ENCODE data around the gene CHST11.
A peak's percentile ranks its signal among the peaks of the same experiment; 100 is the strongest.

The CHST11 gene

DNA sequence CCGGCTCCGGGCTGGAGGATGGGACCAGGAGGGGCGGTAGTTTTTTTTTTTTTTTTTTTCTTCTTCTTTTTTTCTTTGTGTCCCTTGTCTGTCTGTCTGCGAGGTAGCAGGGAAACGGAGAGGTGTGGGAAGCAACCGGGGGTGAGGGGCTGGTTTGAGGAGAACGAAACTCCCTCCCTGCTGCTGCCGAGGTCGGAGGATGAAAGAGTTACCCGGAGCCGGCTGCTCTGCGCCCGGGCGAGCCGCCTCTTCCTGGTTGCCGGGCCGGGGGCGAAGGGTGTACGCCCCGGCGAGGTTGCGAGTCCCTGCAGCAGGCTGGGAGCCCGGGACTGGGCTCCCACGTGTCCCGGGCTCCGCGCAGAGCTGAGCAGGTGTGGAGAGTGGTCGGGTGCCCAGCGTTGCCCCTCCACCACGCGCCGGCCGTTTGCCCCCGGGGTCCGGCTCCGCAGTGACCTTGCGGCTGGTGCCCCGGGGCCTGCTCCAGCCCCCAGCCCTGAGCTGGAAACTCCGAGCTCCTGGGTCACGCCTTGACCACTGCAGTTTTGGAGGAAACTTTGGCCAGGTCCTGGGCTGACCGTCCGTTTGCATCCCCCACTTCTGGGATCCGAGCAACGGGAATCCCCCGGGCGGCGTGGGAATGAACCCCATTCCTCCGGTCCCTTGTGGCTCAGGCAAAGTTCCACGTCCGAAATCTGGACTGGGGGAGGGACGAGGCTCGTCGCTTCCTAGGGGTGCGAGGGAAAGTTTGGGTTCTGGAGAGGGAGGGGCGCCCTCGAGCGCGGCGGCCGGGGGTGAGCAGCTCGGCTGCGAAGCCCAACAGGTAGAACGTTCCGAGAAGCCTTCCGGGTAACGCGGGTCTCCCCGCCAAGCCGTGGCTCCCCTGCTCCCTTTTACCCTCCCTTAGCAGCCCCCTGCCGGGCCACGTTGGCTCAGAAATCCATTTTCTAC lies 1.3 kb downstream of the CHST11 start (continued):
- TF ChIP-seq KLF9 (tag by site-specific recombination; IDR thresholded peaks at IDR 0.05; ENCODE audit: low read depth) (peak; percentile 23; the same call in 1 of the 2 replicates), ZNF76 (tag by site-specific recombination; IDR thresholded peaks at IDR 0.05; ENCODE audit: borderline replicate concordance, low read depth) (0 out of 2 replicates have a peak, but pooled peaks have one; percentile 20), ZNF146 (tag by site-specific recombination; IDR thresholded peaks at IDR 0.05) (no peak), ZSCAN30 (tag by site-specific recombination; IDR thresholded peaks at IDR 0.05) (peak; percentile 38; the same call in 1 of the 2 replicates), YY2 (tag by site-specific recombination; IDR thresholded peaks at IDR 0.05) (no peak), ZBTB48 (tag by site-specific recombination; IDR thresholded peaks at IDR 0.05) (peak; percentile 95), ZNF341 (tag by site-specific recombination; IDR thresholded peaks at IDR 0.05; ENCODE audit: low read depth) (no peak), TCF7L2 (IDR thresholded peaks at IDR 0.05; ENCODE audit: borderline replicate concordance, low read depth, low read length) (0 out of 2 replicates have a peak, but pooled peaks have one; percentile 52), ZNF324 (tag by site-specific recombination; IDR thresholded peaks at IDR 0.05) (no peak), KLF8 (tag by site-specific recombination; IDR thresholded peaks at IDR 0.05) (no peak), KLF1 (tag by site-specific recombination; IDR thresholded peaks at IDR 0.05) (no peak), GLIS1 (tag by site-specific recombination; IDR thresholded peaks at IDR 0.05) (peak; percentile 47; the same call in 1 of the 2 replicates)
- TF ChIP-seq, protein P1, sequence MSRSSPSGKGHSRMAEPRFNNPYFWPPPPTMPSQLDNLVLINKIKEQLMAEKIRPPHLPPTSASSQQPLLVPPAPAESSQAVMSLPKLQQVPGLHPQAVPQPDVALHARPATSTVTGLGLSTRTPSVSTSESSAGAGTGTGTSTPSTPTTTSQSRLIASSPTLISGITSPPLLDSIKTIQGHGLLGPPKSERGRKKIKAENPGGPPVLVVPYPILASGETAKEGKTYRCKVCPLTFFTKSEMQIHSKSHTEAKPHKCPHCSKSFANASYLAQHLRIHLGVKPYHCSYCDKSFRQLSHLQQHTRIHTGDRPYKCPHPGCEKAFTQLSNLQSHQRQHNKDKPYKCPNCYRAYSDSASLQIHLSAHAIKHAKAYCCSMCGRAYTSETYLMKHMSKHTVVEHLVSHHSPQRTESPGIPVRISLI (tag by site-specific recombination; IDR thresholded peaks at IDR 0.05): peak; percentile 96
- TF ChIP-seq, protein P2, sequence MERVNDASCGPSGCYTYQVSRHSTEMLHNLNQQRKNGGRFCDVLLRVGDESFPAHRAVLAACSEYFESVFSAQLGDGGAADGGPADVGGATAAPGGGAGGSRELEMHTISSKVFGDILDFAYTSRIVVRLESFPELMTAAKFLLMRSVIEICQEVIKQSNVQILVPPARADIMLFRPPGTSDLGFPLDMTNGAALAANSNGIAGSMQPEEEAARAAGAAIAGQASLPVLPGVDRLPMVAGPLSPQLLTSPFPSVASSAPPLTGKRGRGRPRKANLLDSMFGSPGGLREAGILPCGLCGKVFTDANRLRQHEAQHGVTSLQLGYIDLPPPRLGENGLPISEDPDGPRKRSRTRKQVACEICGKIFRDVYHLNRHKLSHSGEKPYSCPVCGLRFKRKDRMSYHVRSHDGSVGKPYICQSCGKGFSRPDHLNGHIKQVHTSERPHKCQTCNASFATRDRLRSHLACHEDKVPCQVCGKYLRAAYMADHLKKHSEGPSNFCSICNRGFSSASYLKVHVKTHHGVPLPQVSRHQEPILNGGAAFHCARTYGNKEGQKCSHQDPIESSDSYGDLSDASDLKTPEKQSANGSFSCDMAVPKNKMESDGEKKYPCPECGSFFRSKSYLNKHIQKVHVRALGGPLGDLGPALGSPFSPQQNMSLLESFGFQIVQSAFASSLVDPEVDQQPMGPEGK (tag by site-specific recombination; IDR thresholded peaks at IDR 0.05): peak; percentile 27; the same call in 1 of the 2 replicates
- TF ChIP-seq, protein P3, sequence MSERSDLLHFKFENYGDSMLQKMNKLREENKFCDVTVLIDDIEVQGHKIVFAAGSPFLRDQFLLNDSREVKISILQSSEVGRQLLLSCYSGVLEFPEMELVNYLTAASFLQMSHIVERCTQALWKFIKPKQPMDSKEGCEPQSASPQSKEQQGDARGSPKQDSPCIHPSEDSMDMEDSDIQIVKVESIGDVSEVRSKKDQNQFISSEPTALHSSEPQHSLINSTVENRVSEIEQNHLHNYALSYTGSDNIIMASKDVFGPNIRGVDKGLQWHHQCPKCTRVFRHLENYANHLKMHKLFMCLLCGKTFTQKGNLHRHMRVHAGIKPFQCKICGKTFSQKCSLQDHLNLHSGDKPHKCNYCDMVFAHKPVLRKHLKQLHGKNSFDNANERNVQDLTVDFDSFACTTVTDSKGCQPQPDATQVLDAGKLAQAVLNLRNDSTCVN (tag by site-specific recombination; optimal IDR thresholded peaks at IDR 0.05): peak; percentile 39

DNA sequence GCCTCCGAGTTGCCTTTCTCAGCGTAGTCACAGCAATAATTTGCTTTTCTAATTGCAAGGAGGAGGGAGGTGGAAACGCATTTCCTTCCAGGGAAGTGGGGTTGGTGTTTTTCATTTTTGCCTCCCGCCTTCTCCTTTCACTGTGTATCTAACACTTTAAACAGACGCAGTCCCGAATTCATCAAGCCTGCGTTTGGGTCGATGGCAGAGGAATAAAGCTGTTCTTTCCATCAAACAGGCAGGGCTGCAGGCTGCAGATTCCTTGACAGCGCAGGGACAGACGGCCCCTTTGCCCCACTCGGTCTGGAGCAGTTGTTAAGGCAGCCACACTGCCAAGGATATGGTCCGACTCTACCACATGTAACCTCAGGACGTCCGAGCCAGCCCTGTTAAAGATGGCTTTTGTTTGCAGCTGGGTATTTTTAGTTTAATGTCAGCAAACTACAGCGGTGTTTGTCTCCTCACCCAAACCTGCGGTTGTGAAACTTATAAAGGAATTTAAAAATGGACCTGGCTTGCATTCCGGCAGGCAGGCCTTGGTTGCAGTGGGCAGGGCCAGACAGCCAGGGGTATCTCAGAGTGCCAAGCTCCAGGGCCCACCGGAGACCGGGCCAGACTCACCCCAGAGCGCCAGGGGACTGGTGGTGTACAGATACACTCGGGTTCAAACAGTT lies 2.1 kb downstream of the CHST11 start:
- no peaks in the 10 kb centered on the region for H3K36me3 ChIP-seq (ENCODE audit: control insufficient read depth in 2 of 2, insufficient read depth in 1 of 2, low read length in 2 of 2)
- H3K4me3 ChIP-seq (ENCODE audit: low read depth, low read length): peak overlapping the region; percentile 83
- CTCF ChIA-PET: interaction anchor here (0.5 to 6.6 kb wide), 7 partner anchors 78 to 505 kb away, joined by 3 to 33 read pairs (median 3); no protein-coding TSS in a partner anchor
- POLR2A ChIA-PET: interaction anchor here (0.5 to 1.3 kb wide), 2 partner anchors 10 to 47 kb away, joined by 3 to 5 read pairs; no protein-coding TSS in a partner anchor
- H3K9me3 ChIP-seq (ENCODE audit: control insufficient read depth, insufficient read depth, low read depth, low read length): no peaks in the 10 kb centered on the region
- H3K4me1 ChIP-seq (ENCODE audit: control insufficient read depth, insufficient read depth, low read length): peaks cover 10% of the 10 kb centered on the region
- peak overlapping the region; percentile 85; the same call in 1 of the 2 replicates for H3K27ac ChIP-seq (ENCODE audit: extremely low read depth, low read depth, low read length)
- TF ChIP-seq ZNF24 (tag by site-specific recombination; IDR thresholded peaks at IDR 0.05): no peak
- TF ChIP-seq, protein P4, sequence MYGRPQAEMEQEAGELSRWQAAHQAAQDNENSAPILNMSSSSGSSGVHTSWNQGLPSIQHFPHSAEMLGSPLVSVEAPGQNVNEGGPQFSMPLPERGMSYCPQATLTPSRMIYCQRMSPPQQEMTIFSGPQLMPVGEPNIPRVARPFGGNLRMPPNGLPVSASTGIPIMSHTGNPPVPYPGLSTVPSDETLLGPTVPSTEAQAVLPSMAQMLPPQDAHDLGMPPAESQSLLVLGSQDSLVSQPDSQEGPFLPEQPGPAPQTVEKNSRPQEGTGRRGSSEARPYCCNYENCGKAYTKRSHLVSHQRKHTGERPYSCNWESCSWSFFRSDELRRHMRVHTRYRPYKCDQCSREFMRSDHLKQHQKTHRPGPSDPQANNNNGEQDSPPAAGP (tag by site-specific recombination; IDR thresholded peaks at IDR 0.05): no peak
- TF ChIP-seq ZNF155 (tag by site-specific recombination; IDR thresholded peaks at IDR 0.05): no peak
- TF ChIP-seq ZBTB48 (tag by site-specific recombination; IDR thresholded peaks at IDR 0.05): peak; percentile 6; the same call in 1 of the 2 replicates
- TF ChIP-seq ZBTB20 (tag by site-specific recombination; IDR thresholded peaks at IDR 0.05): 0 out of 2 replicates have a peak, but pooled peaks have one; percentile 34
- TF ChIP-seq ZNF211 (tag by site-specific recombination; IDR thresholded peaks at IDR 0.05; ENCODE audit: low read depth): no peak
- TF ChIP-seq, protein P5, sequence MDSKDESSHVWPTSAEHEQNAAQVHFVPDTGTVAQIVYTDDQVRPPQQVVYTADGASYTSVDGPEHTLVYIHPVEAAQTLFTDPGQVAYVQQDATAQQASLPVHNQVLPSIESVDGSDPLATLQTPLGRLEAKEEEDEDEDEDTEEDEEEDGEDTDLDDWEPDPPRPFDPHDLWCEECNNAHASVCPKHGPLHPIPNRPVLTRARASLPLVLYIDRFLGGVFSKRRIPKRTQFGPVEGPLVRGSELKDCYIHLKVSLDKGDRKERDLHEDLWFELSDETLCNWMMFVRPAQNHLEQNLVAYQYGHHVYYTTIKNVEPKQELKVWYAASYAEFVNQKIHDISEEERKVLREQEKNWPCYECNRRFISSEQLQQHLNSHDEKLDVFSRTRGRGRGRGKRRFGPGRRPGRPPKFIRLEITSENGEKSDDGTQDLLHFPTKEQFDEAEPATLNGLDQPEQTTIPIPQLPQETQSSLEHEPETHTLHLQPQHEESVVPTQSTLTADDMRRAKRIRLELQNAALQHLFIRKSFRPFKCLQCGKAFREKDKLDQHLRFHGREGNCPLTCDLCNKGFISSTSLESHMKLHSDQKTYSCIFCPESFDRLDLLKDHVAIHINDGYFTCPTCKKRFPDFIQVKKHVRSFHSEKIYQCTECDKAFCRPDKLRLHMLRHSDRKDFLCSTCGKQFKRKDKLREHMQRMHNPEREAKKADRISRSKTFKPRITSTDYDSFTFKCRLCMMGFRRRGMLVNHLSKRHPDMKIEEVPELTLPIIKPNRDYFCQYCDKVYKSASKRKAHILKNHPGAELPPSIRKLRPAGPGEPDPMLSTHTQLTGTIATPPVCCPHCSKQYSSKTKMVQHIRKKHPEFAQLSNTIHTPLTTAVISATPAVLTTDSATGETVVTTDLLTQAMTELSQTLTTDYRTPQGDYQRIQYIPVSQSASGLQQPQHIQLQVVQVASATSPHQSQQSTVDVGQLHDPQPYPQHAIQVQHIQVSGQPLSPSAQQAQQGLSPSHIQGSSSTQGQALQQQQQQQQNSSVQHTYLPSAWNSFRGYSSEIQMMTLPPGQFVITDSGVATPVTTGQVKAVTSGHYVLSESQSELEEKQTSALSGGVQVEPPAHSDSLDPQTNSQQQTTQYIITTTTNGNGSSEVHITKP (tag by site-specific recombination; IDR thresholded peaks at IDR 0.05): peak; percentile 70
- no peak for TF ChIP-seq ZBTB21 (tag by site-specific recombination; IDR thresholded peaks at IDR 0.05)
- TF ChIP-seq ZNF366 (tag by site-specific recombination; conservative IDR thresholded peaks at IDR 0.05): peak; percentile 63
- no peak for TF ChIP-seq ZNF560 (tag by site-specific recombination; IDR thresholded peaks at IDR 0.05; ENCODE audit: borderline replicate concordance)
- TF ChIP-seq ZNF501 (tag by site-specific recombination; IDR thresholded peaks at IDR 0.05): no peak

Measured in HEK293 (cell line).